NAMALWA (cell line): Measurements from ENCODE around the gene ROCK2.

ENCODE experiments used
- DNase-seq: peaks from one replicate; pipeline ENCODE4 v3.0.0-alpha.2; 2015; ENCODE audit warnings: low spot score

The ROCK2 gene

GRCh38 chr2:11152591-11152990 is 191.8 kb downstream of the ROCK2 start:
- DNase-seq: no peak

DNA sequence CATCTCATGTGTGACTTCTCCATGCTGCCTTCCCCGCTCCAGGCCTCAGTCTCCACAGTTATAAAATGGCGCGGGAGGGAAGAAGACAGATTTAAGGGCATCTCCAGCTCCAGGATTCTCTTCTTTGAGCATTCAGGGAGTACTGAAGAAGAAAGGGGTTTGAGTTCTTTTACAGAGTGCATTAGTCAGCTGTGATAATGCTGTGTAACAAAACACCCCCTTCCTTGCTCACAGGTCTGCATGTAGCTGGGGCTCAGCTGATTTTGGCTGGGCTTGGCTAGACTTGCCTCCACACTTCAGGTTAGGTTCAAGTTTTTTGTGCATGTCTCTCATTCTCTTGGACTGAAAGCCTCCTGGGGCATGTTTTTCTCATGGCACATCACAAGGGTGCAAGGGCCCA is 197.2 kb downstream of the ROCK2 start:
- DNase-seq: no peak

DNA sequence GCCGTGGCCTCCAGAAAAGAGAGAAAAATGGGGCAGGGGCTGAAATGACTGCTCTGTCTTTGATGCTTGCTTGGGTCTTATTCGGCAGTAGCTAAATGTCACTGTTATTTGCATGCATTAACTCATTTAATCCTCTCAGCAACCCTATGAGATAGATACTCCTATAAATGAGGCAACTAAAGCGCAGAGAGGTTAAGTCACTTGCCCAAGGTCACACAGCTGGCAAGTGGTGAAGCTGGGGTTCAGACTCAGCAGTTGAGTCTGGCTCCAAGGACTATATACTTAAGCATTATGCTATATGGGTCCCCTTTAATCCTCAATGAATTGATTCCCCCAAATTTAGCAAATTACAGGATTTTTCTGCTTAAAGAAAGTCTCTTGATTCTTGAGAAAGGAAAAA is 198.4 kb downstream of the ROCK2 start:
- no peak for DNase-seq

GRCh38 chr2:11145350-11145749 is 199.1 kb downstream of the ROCK2 start:
- DNase-seq: no peak

DNA sequence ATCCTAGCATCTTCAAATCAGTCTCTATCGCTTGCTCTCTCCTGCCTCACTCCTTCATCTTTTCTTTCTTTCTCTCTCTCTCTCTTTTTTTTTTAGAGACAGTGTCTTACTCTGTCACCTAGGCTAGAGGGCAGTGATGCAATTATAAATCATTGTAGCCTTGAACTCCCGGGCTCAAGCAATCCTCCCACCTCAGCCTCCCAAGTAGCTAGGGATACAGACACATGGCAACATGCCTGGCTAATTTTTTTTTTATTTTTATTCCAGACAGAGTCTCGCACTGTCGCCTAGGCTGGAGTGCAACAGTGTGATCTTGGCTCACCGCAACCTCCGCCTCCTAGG is 199.7 kb downstream of the ROCK2 start:
- no peak for DNase-seq

GRCh38 chr2:11144077-11144737 is 200.2 kb downstream of the ROCK2 start:
- no peak for DNase-seq

DNA sequence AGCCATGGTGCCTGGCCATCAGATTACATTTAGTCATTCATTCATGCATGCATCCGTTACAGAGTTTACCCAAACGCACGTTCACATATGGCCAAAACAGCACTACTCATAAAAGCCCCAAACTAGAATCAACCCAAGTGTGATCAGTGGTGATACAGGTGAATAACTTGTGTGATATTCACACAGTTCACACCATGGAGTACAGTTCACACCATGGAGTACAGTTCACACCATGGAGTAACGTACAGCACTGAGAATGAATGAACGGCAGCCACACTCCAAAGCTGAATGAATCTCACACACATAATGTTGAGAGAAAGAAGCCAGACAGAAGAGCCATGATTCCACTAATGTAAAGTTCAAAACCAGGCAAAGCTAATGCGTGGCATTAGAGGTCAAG is 201.4 kb downstream of the ROCK2 start:
- DNase-seq: no peak

DNA sequence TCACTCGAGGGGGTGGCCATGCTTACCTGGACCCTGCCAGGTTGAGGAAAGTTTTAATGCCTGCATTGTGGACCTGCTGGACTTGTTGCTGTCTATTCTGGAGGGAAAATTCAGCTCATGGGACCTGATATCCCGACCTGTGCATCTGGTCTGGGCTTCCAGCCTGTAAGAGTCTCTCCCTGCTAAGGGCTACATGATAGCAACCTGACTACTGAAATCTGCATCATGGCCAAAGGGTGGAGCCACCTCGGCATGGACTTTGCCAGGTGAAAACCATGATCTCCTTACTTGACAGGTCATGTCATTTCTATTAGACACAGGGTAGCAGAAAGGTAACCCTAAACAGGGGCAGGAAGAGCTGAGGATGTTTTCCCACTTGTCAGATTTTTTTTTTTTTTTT is 202.1 kb downstream of the ROCK2 start:
- no peak for DNase-seq

GRCh38 chr2:11141319-11141718 is 203.1 kb downstream of the ROCK2 start:
- no peak for DNase-seq

DNA sequence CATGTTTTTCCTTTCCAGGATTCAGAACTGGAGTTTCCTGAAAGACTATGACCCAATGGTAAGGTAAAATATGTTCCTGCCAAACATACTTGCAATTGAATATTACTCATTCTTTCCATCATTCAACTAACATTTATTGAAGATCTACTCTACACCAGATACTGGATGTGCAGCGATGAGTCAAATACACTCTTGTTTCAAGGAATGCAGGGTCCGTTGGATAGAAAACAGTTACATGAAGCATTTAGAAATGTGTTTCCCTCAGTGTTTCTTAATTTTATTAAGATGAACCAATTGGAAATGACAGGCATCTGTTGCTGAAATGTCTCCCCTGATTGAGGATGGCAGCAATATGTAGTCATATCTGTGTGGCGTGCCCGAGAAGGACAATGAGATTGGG is 203.9 kb downstream of the ROCK2 start:
- DNase-seq: no peak

- DNase-seq: no peak
Measured at GRCh38 chr2:11134349-11134748, 210.1 kb downstream of the ROCK2 start.

GRCh38 chr2:11133936-11134320 is 210.5 kb downstream of the ROCK2 start:
- DNase-seq: no peak

DNA sequence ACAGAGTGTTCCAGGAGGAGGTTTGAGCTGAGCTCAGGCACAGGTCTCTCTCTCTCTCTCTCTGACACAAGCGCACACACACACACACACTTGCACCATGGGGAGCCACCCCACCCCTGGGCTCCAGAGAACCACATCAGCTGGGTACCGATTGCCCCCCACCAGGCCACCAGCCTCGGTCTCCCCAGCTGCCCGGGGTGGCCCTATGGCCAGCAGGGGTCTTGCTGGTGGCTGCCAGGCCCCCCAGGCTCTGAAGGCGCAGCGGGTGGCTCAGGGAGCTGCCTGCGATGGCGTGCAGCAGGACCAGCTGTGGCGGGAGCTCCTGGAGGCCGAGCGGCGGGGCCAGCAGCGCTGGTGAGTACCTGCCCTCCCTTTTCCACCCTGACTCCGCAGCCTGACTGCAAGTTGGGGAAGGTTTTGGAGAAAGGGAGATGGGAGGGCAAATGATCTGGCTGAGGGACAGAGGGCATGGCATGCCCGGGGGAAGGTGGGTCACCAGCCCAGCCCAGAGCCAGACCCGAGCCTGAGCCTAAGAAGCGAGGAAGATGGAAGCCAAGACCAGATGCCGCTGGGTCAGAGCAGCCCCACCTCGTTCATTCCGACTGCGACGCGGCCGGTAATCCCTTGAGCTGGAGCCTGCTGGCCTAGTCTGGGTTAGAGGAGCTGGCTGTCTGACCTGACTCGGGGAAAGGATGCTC is 211.0 kb downstream of the ROCK2 start:
- DNase-seq: no peak

- no peak for DNase-seq
Measured at GRCh38 chr2:11132036-11132671, 212.3 kb downstream of the ROCK2 start.

DNA sequence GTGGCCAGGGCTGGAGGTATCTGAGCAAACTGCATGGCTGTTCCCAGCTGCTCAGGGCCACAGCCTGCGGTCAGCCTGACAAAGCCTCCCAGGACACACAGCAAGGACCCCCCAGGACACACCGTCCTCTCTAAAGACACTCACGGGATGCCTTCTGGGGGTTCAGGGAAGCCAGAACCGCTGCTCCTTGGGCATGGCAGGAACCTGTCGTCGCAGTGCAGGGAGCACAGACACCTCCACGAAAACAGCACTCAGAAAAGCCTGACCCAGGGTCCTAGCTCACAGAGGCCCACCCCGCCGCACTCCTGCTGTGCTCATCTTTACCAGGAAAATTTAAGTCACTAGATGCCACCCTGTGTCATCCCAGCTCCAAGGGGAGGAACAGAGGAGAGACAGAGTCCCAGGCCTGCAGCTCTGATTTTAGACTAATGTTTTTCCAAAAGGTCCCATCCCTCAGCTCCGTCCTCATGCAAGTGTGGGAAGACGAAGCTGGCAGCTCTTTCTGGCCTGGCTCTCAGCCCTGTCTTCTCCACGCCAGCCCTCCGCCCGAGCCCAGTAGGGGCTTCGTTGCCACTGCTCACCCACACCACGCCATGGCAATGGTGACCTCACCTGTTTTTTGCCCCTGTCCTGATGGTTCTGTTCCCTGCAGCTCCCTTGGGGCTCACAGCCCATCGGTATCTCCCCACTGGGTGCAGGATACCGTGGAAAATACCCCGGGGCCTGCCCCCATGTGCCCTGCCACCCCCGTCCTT is 213.1 kb downstream of the ROCK2 start:
- DNase-seq: no peak
